Activated CD4-positive, alpha-beta T cell treated with anti-CD3 and anti-CD28 coated beads, Interleukin-10, Interleukin-2, amounts not matched to agents 100 ng/mL and 50 ng/mL, durations not matched to agents 16 hours and 8 hours (primary cell): ENCODE data around the gene MAP6D1.

Experiments used
- DNase-seq: peaks from one replicate; pipeline ENCODE4 v3.0.0-alpha.2; 2020

The MAP6D1 gene

GRCh38 chr3:183825456-183826161 lies at the start of gene MAP6D1:
MAP6D1 (minus strand) TSS chr3:183825577; CDS start chr3:183825547, 30 bp downstream.
- DNase-seq: peak; percentile 47

GRCh38 chr3:183873914-183874313 lies 48.5 kb upstream of the MAP6D1 start:
- no peak for DNase-seq

DNA sequence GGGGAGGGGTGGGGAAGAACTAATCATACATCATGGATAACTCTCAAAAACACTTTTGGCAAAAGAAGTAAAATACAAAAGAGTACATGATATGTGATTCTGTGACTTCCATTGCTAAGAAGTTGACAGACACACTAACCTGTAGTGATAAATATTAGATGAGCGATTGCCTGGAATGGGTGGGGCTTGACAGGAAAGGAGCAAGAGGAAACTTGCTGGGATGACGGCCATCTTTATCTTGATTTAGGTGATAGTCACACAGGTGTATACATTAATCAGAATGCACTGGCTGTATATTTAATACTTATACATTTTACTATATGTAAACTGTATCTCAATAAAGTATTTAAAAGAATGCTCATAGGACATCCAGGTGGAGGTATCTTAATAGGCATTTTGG lies 46.2 kb upstream of the MAP6D1 start:
- no peak for DNase-seq

- DNase-seq: no peak
Observed at GRCh38 chr3:183870563-183870962, 45.2 kb upstream of the MAP6D1 start.

DNA sequence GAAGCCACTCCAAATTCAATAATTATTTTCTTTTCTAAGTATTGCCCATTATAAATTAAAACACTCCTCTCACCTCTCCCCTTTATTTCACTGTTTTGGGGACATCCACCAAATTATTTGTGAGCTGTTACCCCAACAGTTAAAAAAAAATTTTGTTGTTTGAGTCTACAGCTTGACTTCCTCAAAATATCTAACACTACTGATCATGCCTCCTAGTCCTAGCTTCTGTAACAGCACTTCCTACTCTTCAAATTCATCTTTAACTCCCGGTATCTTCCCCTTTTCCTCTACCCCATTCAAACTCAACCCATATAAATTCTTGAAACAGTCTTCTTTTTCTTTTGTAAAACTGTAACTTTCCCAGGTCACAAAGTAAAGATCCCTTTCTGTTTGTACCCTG lies 43.4 kb upstream of the MAP6D1 start:
- DNase-seq: no peak

DNA sequence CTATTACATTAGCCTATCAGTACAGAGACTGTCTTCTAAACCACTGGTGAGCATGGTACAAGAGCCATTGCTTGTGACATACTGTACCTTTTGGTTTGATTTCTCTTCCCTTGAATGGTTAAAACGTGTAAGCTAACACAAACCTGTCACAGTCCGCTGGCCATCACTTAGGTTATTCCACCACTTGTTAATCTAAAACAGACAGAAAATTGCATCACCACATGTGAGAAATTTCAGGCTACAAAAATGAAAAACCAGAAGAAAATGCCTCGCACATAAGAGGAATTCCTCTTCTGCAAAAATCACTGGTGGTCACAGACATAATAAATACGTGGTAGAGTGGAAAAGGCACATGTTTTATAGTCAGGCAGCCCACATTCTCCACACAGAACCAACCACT lies 37.2 kb upstream of the MAP6D1 start:
- DNase-seq: no peak

DNA sequence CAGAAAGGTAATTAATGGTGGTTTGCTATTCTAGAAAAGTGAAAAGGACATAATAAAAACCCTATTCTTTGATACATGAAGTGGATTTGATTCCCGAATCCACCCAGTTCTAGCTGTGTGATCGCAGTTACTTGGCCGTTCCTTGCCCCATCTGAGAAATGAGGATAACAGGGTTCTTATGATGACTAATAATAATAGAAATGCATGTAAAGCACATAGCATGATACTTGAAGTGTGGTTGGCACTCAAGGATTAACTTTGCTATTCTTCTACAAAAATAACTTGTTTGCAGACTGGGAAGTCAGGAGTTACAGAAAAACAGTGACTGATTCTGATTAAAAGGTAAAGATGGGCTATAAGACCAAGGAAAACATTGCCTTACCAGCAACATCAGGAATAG lies 32.5 kb upstream of the MAP6D1 start:
- DNase-seq: no peak

DNA sequence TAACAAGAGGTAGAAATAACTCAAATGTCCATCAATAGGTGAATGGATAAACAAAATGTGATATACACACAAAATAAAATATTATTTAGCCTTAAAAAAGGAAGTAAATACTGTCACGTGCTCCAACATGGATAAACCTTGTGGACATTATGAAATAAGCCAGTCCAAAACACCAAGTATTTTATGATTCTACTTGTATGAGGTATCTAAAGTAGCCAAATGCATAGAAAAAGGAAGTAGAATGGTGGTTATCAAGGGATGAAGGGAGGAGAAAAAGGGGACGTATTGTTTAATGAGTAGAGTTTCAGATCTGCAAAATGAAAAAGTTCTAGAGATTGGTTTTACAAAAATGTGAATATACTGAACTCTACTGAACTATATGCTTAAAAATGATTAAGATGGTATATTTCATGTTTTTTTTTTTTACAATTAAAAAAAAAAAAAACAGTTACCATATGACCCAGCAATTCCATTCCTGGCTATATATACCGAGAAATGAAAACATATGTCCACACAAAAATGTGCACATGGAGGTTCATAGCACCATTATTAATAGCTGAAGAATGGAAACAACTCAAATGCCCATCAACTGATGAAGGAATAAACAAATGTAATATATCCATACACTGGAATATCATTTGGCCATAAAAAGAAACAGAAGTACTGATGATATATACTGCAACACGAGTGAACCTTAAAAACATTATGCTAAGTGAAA lies 29.1 kb upstream of the MAP6D1 start:
- DNase-seq: no peak

GRCh38 chr3:183845608-183846288 lies 20.4 kb upstream of the MAP6D1 start:
- DNase-seq: no peak

- no peak for DNase-seq
Observed at GRCh38 chr3:183845090-183845489, 19.7 kb upstream of the MAP6D1 start.

GRCh38 chr3:183844606-183845005 lies 19.2 kb upstream of the MAP6D1 start:
- peak; percentile 18 for DNase-seq

DNA sequence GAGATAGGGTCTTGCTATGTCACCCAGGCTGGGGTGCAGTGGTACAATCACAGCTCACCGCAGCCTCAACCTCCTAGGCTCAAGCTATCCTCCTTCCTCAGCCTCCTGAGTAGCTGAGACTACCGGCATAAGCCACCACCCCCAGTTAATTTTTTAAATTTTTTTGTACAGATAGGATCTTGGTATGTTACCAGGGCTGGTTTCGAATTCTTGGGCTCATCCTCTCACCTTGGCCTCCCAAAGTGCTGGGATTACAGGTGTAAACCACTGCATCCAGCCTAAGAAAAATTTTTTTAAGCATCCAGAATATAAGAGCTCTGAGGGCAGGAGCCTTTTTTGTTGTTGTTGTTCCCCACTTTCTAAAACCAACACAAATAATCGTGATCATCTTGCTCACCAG lies 14.4 kb upstream of the MAP6D1 start:
- DNase-seq: no peak

DNA sequence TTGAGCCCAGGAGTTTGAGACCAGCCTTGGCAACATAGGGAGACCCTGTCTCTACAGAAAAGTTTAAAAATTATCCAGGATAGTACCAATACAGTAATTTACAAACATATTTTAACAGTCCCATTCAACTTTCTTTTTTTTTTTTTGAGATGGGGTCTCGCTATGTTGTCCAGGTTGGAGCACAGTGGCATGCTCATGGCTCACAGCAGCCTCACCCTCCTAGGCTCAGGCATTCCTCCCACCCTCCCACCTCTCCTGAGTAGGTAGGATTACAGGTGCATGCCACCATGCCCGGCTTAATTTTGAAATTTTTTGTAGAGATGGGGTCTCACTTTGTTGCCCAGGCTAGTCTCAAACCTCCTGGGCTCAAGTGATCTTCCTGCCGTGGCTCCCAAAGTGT lies 12.5 kb upstream of the MAP6D1 start:
- DNase-seq: no peak

GRCh38 chr3:183837390-183837789 lies 12.0 kb upstream of the MAP6D1 start:
- no peak for DNase-seq

- no peak for DNase-seq
Observed at GRCh38 chr3:183833516-183833915, 8.1 kb upstream of the MAP6D1 start.

DNA sequence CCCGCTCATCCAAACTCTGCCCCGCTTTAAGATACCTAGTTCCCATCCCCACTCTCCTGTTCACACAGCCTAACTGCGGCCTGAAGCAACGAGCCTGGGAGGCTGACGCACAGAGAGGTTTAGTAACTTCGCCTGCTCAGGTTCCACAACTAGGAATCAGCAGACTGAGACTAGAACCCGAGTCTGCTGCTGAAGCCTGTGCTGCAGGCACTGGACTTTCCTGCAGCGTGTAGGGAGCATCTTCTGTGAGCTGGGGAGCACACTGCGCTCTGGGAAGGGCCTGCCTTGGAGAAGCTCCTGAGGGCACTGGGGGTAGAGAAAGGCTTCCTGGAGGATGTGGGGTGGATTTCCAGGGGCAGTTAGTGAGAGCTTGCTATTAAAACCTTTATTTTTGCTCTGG lies 4.8 kb upstream of the MAP6D1 start:
- DNase-seq: no peak

DNA sequence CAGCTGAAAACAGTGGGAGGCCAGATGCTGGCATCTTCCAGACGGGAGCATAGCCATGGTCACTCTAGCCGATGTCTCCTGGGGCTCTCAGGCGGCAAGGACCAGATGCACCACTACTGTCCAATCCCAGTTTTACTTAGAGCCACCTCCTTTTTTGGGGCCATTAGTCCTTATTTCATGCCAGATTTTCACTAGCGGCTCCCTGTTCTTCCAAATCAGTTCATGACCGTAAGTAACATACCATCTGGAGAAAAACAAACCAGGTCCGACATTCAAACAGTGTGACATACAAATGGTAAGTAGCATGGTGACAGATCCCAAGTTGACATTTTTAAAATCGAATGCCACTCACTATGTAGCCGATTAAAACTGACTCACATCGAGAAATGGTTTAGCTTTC lies 4.1 kb upstream of the MAP6D1 start:
- no peak for DNase-seq

GRCh38 chr3:183828538-183828870 lies 3.1 kb upstream of the MAP6D1 start:
- DNase-seq: no peak

DNA sequence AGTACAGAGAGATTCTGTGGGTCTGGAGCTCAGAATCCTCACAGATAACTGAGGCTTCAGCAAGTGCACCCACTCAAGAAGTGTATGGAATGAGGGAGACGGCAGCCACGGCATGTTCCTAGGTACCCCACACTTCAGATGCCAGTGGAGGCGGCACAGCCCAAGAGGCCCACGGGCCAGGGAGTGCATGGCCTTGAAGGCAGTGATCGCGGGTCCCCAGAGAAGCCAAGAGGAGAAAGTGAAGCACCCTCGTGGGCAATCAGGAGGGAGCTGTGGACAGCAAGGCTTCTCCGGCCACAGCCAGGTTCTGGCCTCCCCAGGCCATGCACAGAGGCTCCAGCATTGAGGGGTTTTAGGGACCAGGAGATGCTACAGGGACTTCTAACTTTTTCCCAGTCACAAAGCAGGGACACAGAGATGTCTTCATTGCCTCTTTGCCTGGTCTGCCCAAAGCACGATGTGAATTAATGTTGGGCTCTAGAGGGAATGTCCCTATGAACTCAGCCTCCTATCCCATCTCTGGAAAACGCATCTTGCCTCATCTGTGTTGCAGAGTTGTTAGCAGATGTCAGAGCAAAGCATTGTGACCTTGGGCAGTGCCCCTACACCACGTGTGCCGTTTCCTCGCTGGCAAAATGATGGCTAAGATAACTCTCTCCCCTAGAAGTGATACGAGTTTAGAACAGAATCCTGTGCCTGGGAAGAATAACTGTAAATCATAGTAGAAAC lies 2.6 kb upstream of the MAP6D1 start:
- no peak for DNase-seq

DNA sequence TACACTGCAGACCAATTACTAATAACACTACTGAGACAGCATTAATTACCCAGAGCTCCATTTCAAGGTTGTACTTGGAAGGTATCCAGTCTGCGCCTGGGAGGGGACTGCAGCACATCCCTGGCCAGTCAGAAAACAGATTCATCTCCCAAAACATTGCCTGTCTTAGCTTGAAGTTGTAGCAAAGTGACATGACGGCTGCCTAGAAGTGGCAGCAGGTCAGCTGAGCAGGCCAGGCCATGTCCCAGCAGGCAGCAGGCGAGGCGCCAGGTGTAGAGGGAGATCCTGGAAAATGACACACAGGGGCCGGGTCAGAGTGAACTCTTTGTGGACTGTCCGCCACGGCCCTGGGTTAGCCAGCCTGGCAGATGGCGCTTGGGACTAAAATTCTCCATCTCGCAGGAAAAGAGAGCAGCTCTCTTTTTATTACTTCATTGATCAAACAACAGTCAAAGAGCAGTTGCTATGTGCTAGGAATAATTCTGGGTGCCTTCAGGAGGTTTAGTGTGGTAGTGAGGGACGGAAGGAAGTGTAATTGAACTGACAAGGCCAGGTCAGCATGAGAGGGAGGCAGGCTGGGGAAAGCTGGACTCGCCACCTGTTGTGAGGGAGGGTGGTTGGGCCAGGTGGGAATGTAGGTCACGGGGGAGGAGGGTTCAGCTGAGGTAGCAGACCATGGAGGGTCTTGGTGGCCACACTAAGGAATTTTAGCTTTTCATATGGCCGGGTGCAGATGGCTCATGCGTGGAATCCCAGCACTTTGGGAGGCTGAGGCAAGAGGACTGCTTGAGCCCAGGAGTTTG lies 1.3 kb upstream of the MAP6D1 start:
- no peak for DNase-seq

- DNase-seq: peak; percentile 20
Observed at GRCh38 chr3:183824761-183825455, 469 bp downstream of the MAP6D1 start.

DNA sequence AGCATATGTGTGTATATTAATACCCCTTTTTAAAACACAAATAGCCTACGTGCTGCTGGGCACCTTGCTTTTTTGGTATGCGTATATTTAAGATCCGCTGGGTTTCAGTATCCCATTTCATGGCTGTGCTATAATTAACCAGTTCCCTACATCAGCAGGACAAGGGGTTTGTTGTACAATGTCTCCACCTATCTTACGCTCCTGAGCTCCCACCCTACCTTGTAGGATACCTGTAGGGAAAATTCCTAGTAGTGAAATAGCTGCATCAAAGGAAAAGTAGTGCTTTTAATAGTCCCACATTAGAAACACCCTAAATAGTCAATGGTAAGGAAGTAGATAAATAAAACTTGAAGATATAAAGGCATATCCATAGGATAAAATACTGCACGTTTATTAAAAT lies 1.4 kb downstream of the MAP6D1 start:
- no peak for DNase-seq
